NB4 (cell line): ENCODE results near the gene DOCK2.

Experiments
- DNase-seq: peaks from one replicate; pipeline ENCODE4 v3.0.0; 2010; ENCODE audit warnings: low read depth
- H3K4me3 ChIP-seq: one replicate; pipeline ENCODE4 v1.5.1; 2011; ENCODE audit warnings: mild to moderate bottlenecking, low read depth, low read length, moderate library complexity
- CTCF ChIP-seq: IDR thresholded peaks from one replicate; pipeline ENCODE4 v1.5.1; 2012; ENCODE audit warnings: low read depth, low read length
- MYC ChIP-seq: IDR thresholded peaks from 2 replicates; pipeline ENCODE4 v1.6.1; 2011; ENCODE audit warnings: low read depth, low read length
- POLR2A ChIP-seq: IDR thresholded peaks from 2 replicates; pipeline ENCODE4 v1.6.1; 2011; ENCODE audit warnings: mild to moderate bottlenecking; ENCODE audit not compliant: insufficient read length; ENCODE audit errors: extremely low read depth
- TF ChIP-seq, protein P1 (sequence below): IDR thresholded peaks from 2 replicates; pipeline ENCODE4 v1.6.1; 2011; ENCODE audit warnings: low read depth, low read length

DOCK2 gene

GRCh38 chr5:169706071-169706470 lies 69.0 kb downstream of the DOCK2 start:
- H3K4me3 ChIP-seq = no peak overlapping the region
- TF ChIP-seq POLR2A (no peak), CTCF (no peak), MYC (no peak)
- TF ChIP-seq, protein P1, sequence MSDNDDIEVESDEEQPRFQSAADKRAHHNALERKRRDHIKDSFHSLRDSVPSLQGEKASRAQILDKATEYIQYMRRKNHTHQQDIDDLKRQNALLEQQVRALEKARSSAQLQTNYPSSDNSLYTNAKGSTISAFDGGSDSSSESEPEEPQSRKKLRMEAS = no peak
- DNase-seq = no peak

- TF ChIP-seq MYC (no peak), POLR2A (no peak), CTCF (no peak)
- TF ChIP-seq, protein P1 = no peak
- no peak overlapping the region for H3K4me3 ChIP-seq
- DNase-seq = no peak
These were observed 69.8 kb downstream of the DOCK2 start for GRCh38 chr5:169706758-169707450.

DNA sequence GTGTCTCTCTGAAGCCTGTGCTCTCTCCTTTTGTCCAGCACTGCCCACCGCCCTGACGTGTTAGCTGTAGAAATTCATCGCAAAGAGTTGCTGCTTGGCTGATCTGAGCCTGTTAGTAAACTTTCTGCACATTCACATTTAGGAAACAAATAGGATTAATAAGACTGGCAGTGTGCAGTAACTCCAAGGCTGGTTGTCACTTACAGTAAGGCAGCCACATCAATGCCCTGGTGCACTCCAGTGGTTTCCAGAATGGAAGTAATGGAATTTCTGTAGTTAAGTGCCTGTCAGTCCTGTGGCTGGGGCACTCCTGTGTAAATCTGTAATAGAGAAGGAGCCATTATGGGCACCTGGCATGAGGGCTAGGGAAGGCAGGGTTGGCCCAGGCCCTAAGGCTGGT lies 70.6 kb downstream of the DOCK2 start:
- TF ChIP-seq MYC (no peak), POLR2A (no peak), CTCF (no peak)
- TF ChIP-seq, protein P1 = no peak
- H3K4me3 ChIP-seq = no peak overlapping the region
- DNase-seq = no peak

DNA sequence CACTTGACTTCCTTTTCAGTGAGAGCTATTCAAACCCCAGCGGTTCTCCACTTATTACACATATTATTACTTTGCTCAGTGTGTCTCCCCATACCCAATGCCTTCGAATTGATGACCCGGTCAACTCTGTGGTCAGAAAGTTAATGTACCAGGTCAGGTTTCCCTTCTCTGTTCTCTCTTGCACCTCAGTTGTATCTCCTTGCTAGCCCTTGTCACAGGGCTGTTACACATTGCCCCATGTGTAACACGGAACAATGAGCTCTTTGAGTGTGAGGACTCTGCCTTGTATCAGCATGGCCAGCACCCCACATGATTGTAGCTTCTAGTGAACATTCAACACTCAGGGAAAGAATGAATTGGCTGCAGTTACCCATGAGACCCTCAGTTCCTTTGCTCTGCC lies 73.6 kb downstream of the DOCK2 start:
- TF ChIP-seq POLR2A (no peak), CTCF (no peak), MYC (no peak)
- TF ChIP-seq, protein P1 = no peak
- no peak for DNase-seq
- no peak overlapping the region for H3K4me3 ChIP-seq

DNA sequence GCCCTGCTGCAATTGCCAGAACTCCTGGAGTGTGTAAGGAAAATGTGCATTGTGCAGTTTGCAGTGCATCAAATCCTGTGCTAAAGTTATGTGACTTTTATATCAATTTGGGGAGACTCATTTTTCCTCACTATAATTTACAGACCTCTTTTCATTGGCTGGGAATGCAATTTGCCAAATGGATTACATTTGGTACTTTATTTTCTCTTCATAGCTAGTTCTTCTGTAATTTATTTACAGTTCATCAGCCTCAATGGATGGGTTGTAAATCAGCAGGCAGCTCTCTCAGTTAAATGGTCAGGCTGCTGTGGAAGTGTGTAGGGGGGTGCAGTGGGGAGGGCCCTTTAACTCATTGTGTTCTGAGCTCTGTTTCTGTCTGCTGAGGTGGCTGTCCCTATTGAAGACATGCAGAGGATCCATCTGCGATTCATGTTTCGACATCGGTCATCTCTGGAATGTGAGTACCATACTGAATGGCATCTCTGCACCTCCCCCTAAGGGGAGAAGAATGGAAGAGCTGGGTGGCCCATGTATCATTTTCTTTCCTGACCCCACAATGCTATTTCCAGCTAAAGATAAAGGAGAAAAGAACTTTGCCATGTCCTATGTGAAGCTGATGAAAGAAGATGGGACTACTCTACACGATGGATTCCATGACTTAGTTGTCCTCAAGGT lies 74.6 kb downstream of the DOCK2 start:
- TF ChIP-seq CTCF (no peak), MYC (no peak), POLR2A (no peak)
- TF ChIP-seq, protein P1 = no peak
- no peak for DNase-seq
- no peak overlapping the region for H3K4me3 ChIP-seq
